ENCODE data around the gene BCL11B. TPM values are rescaled to one million over a fixed set of nuclear protein-coding genes. Genes with fewer than 3 reads are reported as not detected.

The BCL11B gene
- total RNA-seq, 1 experiment from 2014 or later: 0.84 TPM

- Mint-ChIP-seq H3K9me3 (ENCODE audit: unreplicated experiment) (no peaks in the 10 kb centered on the region), H3K4me3 (ENCODE audit: unreplicated experiment) (no peak overlapping the region), H3K27ac (ENCODE audit: low read depth, unreplicated experiment) (no peak overlapping the region), H3K4me1 (ENCODE audit: insufficient read depth, unreplicated experiment) (peaks cover 8% of the 10 kb centered on the region), H3K27me3 (ENCODE audit: insufficient read depth, unreplicated experiment) (no peaks in the 10 kb centered on the region), H3K36me3 (ENCODE audit: insufficient read depth, unreplicated experiment) (peaks cover 5% of the 10 kb centered on the region)
- no TSS peak for BruUV-seq (replicated peaks)
- ChIA-PET POLR2A (interaction anchor here (0.7 kb wide), 1 partner anchor 31 kb away, joined by 3 read pairs; no protein-coding TSS in a partner anchor), CTCF (interaction anchor here (0.6 kb wide), 1 partner anchor 192 kb away, joined by 3 read pairs; no protein-coding TSS in a partner anchor)
- TF ChIP-seq CTCF (IDR thresholded peaks at IDR 0.05; ENCODE audit: unreplicated experiment): no peak
- no peak for DNase-seq (ENCODE audit: unreplicated experiment)
- intact Hi-C loops (cut with micrococcal nuclease): no loop called here
Measured at GRCh38 chr14:99158646-99159165, 113.3 kb downstream of the BCL11B start.

GRCh38 chr14:99158150-99158549 is 113.8 kb downstream of the BCL11B start:
- H3K4me1 Mint-ChIP-seq (ENCODE audit: insufficient read depth, unreplicated experiment): peaks cover 8% of the 10 kb centered on the region
- no TSS peak for BruUV-seq (replicated peaks)
- intact Hi-C loops (cut with micrococcal nuclease): no loop called here
- no peak overlapping the region for H3K27ac Mint-ChIP-seq (ENCODE audit: low read depth, unreplicated experiment)
- H3K36me3 Mint-ChIP-seq (ENCODE audit: insufficient read depth, unreplicated experiment): no peaks in the 10 kb centered on the region
- H3K27me3 Mint-ChIP-seq (ENCODE audit: insufficient read depth, unreplicated experiment): no peaks in the 10 kb centered on the region
- peak; percentile 45 for DNase-seq (ENCODE audit: unreplicated experiment)
- ChIA-PET CTCF (interaction anchor here (0.6 kb wide), 1 partner anchor 193 kb away, joined by 3 read pairs; no protein-coding TSS in a partner anchor), POLR2A (interaction anchor here (0.7 kb wide), 1 partner anchor 31 kb away, joined by 3 read pairs; no protein-coding TSS in a partner anchor)
- no peaks in the 10 kb centered on the region for H3K9me3 Mint-ChIP-seq (ENCODE audit: unreplicated experiment)
- no peak overlapping the region for H3K4me3 Mint-ChIP-seq (ENCODE audit: unreplicated experiment)
- TF ChIP-seq CTCF (IDR thresholded peaks at IDR 0.05; ENCODE audit: unreplicated experiment): no peak

GRCh38 chr14:99157676-99158075 is 114.3 kb downstream of the BCL11B start:
- Mint-ChIP-seq H3K36me3 (ENCODE audit: insufficient read depth, unreplicated experiment) (no peaks in the 10 kb centered on the region), H3K4me1 (ENCODE audit: insufficient read depth, unreplicated experiment) (peaks cover 8% of the 10 kb centered on the region), H3K27ac (ENCODE audit: low read depth, unreplicated experiment) (no peak overlapping the region), H3K9me3 (ENCODE audit: unreplicated experiment) (no peaks in the 10 kb centered on the region), H3K4me3 (ENCODE audit: unreplicated experiment) (no peak overlapping the region), H3K27me3 (ENCODE audit: insufficient read depth, unreplicated experiment) (no peaks in the 10 kb centered on the region)
- CTCF ChIA-PET: no interaction called here
- DNase-seq (ENCODE audit: unreplicated experiment): no peak
- TF ChIP-seq CTCF (IDR thresholded peaks at IDR 0.05; ENCODE audit: unreplicated experiment): no peak
- BruUV-seq (replicated peaks): no TSS peak
- POLR2A ChIA-PET: interaction anchor here (0.7 kb wide), 1 partner anchor 30 kb away, joined by 3 read pairs; no protein-coding TSS in a partner anchor
- intact Hi-C loops (cut with micrococcal nuclease): no loop called here

- no peak for DNase-seq (ENCODE audit: unreplicated experiment)
- H3K9me3 Mint-ChIP-seq (ENCODE audit: unreplicated experiment): no peaks in the 10 kb centered on the region
- ChIA-PET POLR2A (no interaction called here), CTCF (no interaction called here)
- peaks cover under 1% of the 10 kb centered on the region for H3K27me3 Mint-ChIP-seq (ENCODE audit: insufficient read depth, unreplicated experiment)
- H3K4me1 Mint-ChIP-seq (ENCODE audit: insufficient read depth, unreplicated experiment): peaks cover 8% of the 10 kb centered on the region
- BruUV-seq (replicated peaks): no TSS peak
- no peak overlapping the region for H3K27ac Mint-ChIP-seq (ENCODE audit: low read depth, unreplicated experiment)
- TF ChIP-seq CTCF (IDR thresholded peaks at IDR 0.05; ENCODE audit: unreplicated experiment): no peak
- H3K36me3 Mint-ChIP-seq (ENCODE audit: insufficient read depth, unreplicated experiment): no peaks in the 10 kb centered on the region
- H3K4me3 Mint-ChIP-seq (ENCODE audit: unreplicated experiment): no peak overlapping the region
- intact Hi-C loops (cut with micrococcal nuclease): no loop called here
Measured at GRCh38 chr14:99157246-99157645, 114.8 kb downstream of the BCL11B start.

Measured in MCF 10A (cell line).